Endothelial cell of umbilical vein (primary cell): ENCODE data around the gene TARS1.

ENCODE experiments used
- CTCF ChIP-seq, 2 donors: IDR thresholded peaks; 1 replicate in 1 of 2; 2 replicates in 1 of 2; pipeline ENCODE4 v1.5.1; 2011; ENCODE audit warnings: low read length in 2 of 2, mild to moderate bottlenecking in 2 of 2, moderate library complexity in 2 of 2, control low read depth in 1 of 2, inconsistent platforms in 1 of 2, low read depth in 1 of 2; ENCODE audit not compliant: insufficient read depth in 1 of 2; ENCODE audit errors: extremely low read depth in 1 of 2
- EZH2 ChIP-seq: IDR thresholded peaks from 2 replicates; pipeline ENCODE4 v1.6.1; 2012; ENCODE audit warnings: borderline replicate concordance, low read depth, mild to moderate bottlenecking, moderate library complexity, low read length, inconsistent platforms; ENCODE audit not compliant: severe bottlenecking
- JUN ChIP-seq: IDR thresholded peaks from 2 replicates; pipeline ENCODE4 v1.6.1; 2011; ENCODE audit warnings: borderline replicate concordance, low read depth; ENCODE audit not compliant: insufficient read length, insufficient read depth
- MAX ChIP-seq: IDR thresholded peaks from 2 replicates; pipeline ENCODE4 v1.6.1; 2011; ENCODE audit not compliant: insufficient read depth, insufficient read length
- MYC ChIP-seq: IDR thresholded peaks from one replicate; pipeline ENCODE4 v1.6.1; 2011; ENCODE audit warnings: mild to moderate bottlenecking, low read depth, low read length
- POLR2A ChIP-seq: IDR thresholded peaks from 2 replicates; pipeline ENCODE4 v1.6.1; 2012; ENCODE audit warnings: low read depth, mild to moderate bottlenecking, control low read depth, low read length
- POLR2AphosphoS5 ChIP-seq: IDR thresholded peaks from 2 replicates; pipeline ENCODE4 v1.6.1; 2012; ENCODE audit warnings: low read depth, mild to moderate bottlenecking, control low read depth, low read length, moderate library complexity; ENCODE audit not compliant: insufficient read depth

- TF ChIP-seq CTCF (IDR thresholded peaks at IDR 0.05; ENCODE audit: extremely low read depth in 1 of 2, insufficient read depth in 1 of 2, low read depth in 1 of 2, low read length in 2 of 2), result no peak
- no peak for TF ChIP-seq EZH2
- no peak for TF ChIP-seq POLR2A
- TF ChIP-seq POLR2AphosphoS5, result no peak
- no peak for TF ChIP-seq MYC
- no peak for TF ChIP-seq MAX
- TF ChIP-seq JUN, result no peak
Measured at GRCh38 chr5:33491941-33492340, 51.2 kb downstream of the TARS1 start.
